ENCODE data around the gene SUPT20HL2.

- TF ChIP-seq POLR2A (IDR thresholded peaks at IDR 0.05; ENCODE audit: low read length) (no peak), GATA1 (IDR thresholded peaks at IDR 0.05; ENCODE audit: low read depth, low read length) (no peak)
Measured at GRCh38 chrX:24301060-24301459, 12.8 kb downstream of the SUPT20HL2 start.
